Putamen (tissue), 1 donor: Measurements from ENCODE around the gene NELFB.
A peak's percentile ranks its signal among the peaks of the same experiment; 100 is the strongest.

Source experiments
- DNase-seq: peaks from one replicate; pipeline ENCODE4 v3.0.0-alpha.2; 2016; ENCODE audit warnings: low spot score

Gene NELFB

GRCh38 chr9:137223078-137223970, 31.8 kb upstream of the NELFB start:
- DNase-seq = peak; percentile 97

DNA sequence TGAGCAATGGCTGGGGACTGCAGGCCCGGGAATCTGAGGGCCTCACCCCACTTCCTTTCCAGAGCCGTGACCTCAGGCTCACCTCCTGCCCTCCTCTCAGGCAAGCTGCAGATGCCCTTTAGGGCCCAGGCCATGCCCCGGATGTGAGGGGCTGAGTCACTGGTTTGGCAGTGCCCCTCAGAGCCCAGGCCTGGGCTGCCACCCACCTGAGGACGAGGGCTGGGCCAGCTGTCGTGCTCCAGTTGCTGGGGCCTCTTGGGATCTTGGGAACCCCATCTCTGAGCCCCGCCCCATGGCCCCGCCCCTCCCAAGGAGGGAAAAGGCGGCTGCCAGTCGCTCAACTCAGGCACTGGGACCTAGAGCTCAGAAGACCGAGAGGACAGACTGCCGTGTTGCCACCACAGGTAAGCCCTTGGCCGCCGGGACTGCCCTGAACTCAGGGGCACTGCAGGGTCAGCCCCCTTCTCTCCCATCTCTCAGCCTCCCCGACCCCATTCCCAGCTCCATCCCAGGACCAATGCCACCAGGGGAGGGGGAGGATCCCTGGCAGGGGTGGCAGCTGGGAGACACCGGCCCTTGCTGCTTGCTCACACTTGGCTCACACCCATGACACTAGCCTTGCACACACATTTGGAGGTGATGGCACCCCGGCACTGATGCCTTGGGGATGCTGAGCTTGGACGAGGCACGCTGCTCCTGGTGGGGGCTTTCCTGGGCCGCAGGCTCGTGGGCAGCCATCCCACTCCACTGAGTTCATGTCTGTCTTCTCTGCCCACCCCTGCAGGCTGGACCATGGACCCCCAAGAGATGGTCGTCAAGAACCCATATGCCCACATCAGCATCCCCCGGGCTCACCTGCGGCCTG, 30.1 kb upstream of the NELFB start, which contains the start of gene CYSRT1:
TSS of gene CYSRT1 (plus strand) at position 345 of the 865 bp plus-strand sequence. CDS start at position 793, 448 bp downstream.
- DNase-seq = no peak

DNA sequence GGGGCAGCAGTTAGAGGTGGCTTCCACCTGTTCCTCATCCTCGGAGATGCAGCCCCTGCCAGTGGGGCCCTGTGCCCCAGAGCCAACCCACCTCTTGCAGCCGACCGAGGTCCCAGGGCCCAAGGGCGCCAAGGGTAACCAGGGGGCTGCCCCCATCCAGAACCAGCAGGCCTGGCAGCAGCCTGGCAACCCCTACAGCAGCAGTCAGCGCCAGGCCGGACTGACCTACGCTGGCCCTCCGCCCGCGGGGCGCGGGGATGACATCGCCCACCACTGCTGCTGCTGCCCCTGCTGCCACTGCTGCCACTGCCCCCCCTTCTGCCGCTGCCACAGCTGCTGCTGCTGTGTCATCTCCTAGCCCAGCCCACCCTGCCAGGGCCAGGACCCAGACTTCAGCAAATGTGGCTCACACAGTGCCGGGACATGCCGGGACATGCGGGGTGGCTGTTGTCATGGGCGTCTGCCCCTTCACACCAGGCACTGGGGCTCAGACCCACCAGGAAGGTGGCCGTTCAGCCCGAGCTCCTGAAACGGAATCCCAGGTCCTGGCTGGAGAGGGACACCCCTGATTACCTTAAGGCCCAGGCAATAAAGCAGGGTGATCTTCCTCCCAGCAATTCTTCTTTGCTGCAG, 29.3 kb upstream of the NELFB start:
- DNase-seq = no peak

GRCh38 chr9:137226338-137227053, 28.6 kb upstream of the NELFB start:
- DNase-seq = no peak

DNA sequence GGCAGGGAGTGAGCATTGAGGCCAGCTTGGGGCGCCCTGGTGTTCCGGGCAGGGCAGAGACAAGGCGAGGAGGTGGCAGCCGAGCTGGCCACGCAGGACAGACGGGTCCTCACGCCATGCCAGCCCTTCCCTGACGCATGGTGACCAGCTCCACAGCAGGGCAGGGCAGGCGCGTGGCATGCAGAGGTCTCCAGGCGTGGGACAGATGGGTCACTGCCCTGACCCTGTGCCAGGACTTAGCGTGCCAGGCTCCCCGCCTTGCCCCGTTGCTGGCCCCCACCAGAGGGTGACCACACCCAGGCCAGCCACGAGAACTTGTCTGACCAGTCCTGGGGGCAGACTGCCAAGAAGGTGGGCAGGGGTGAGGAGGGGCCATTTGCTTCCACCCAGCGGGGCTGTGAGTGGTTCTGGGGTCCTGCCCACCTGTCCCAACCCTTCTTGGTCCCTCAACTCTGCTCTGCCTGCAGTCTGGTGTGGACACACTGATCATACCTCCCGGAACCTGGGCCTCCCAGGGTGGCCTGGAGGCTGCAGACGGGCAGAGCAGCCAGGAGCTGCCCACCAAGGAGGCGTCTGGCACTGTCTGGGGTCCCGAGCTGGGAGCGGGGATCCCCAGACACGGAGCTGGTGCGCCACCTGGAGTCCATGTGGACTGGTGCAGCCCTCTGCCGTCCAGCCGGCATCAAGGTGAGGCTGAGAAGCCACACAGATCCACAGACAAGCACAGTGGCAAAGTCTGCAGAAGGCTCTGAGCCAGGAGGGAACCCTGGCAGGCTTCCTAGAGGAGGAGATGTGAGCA, 27.9 kb upstream of the NELFB start, which contains the start of gene RNF224:
TSS of gene RNF224 (plus strand) at position 449 of the 799 bp plus-strand sequence. CDS start 834 bp downstream, outside the sequence.
- no peak for DNase-seq

DNA sequence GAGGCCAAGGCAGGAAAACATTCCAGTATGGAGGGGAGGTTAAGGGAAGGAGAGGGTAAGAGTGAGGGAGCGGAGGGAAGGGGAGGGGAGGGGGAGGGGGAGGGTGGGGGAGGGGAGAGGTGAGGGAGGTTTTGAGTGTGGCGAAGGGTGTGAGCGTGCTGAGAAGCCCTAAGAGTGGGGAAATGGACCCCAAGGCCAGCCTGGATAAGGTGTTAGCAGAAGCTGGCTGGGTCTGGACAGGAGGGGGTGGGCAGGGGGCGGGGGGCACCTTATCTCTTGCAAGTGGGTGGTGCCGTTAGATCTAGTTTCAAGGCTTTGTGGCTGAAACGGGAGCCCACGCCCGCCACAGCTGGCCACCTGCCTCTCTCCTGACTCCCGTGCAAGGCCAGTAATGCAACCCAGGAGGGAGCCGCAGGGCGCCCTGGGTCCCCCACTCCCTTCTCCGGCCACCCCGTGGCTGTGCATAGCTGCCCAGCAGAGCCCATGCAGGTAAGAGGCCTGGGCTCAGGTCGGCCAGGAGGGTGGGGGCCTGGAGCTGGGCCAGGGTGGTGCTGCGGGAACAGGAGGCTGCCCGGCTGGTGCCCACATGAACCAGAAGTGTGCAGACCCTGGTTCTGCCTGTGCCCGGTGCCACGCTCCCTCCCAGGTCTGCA, 27.1 kb upstream of the NELFB start:
- DNase-seq = no peak

- DNase-seq = no peak
Observed at GRCh38 chr9:137228506-137228967, 26.6 kb upstream of the NELFB start.

DNA sequence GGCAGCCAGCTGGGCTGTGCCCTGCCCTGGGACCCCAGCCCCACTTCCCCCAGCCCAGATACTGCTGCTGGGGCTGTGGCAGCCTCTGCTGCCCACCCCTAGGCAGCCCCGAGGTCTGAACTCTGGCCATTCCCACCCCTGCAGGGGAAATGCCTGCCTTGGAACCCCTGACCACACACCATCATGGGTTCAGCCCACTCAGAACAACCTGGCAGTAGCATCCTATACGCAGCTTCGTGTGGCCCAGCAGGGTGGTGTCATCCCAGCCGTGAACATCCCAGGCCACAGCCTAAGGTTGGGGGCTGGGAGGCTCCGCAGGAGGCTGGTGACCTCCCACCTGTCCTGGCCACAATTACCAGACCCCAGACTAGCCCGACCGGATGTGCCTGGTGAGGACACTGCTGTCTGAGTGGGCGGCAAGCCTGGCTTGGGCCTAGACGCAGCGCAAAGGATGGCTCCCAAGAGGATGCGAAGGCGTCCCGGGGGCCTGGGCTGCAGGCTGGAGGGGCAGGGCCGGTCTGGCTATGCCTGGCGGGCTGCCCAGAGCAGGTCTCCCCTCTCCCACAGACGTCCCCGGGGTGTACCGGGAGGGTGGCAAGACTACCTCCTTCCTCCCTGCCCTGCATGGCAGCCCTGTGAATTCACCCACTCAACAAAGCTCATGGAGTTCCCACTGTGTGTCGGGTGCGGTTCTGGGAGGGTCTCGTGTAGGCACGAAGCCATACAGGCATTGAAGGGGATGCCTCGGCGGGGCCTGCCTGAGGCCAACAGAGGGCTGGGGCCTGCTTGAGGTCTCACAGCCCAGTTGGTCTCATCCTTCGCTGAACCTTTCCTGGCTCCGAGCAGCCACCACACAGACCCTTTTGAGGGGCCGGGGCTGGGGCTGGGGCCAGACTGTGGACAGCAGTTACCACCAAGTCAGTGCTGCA, 25.9 kb upstream of the NELFB start:
- no peak for DNase-seq

GRCh38 chr9:137229903-137230704, 25.0 kb upstream of the NELFB start:
- no peak for DNase-seq

- DNase-seq = no peak
Observed at GRCh38 chr9:137230705-137231371, 24.3 kb upstream of the NELFB start, which contains the start of gene SLC34A3. Gene SLC34A3, plus strand, starts transcription at chr9:137230901. Its CDS starts 802 bp downstream, at chr9:137231703.

DNA sequence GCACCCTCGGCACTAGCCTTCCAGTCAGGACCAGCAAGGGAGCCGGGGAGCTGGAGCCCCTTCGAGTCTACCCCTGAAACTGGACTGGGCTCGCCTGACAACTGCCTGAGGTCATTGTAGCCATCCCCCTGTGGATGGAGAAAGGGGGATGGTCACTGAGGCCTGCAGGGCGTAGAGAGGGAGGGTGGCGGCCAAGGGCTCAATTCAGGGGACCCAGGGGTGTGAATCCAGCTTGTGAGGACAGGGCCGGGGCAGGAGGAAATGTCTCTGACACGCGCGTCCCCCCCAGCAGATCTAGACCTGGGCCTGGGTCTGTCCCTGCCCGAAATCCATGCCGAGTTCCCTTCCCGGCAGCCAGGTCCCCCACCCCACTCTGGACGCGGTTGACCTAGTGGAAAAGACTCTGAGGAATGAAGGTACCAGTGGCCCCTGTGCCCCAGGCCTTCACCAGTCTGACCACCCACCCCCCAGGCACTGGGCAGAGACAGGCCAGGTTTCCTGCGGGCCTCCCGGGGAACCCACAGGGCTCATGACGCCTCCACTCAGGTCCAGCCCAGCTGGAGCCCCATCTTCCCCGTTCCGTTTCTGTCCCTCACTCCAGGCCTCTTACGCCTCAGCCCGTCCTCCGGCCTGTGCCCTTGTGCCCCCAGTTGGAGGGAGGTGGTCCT, 23.6 kb upstream of the NELFB start:
- DNase-seq = no peak

GRCh38 chr9:137232101-137232500, 23.0 kb upstream of the NELFB start:
- DNase-seq = no peak

- no peak for DNase-seq
Observed at GRCh38 chr9:137232510-137232909, 22.6 kb upstream of the NELFB start.

- no peak for DNase-seq
Observed at GRCh38 chr9:137233143-137233980, 21.8 kb upstream of the NELFB start.

GRCh38 chr9:137234055-137234697, 21.0 kb upstream of the NELFB start:
- no peak for DNase-seq
